HL-60 (cell line): Measurements from ENCODE around the gene NSFL1C.
A peak's percentile ranks its signal among the peaks of the same experiment; 100 is the strongest.

Experiments used
- CTCF ChIP-seq: IDR thresholded peaks from one replicate; pipeline ENCODE4 v1.5.1; 2011; ENCODE audit warnings: low read length, control low read depth, inconsistent platforms; ENCODE audit not compliant: insufficient read depth
- GABPA ChIP-seq: IDR thresholded peaks from 2 replicates; pipeline ENCODE4 v1.6.1; 2012; ENCODE audit warnings: low read depth
- POLR2AphosphoS5 ChIP-seq: IDR thresholded peaks from 2 replicates; pipeline ENCODE4 v1.6.1; 2012; ENCODE audit warnings: low read depth
- REST ChIP-seq: IDR thresholded peaks from 2 replicates; pipeline ENCODE4 v1.6.1; 2012; ENCODE audit warnings: low read depth; ENCODE audit not compliant: insufficient replicate concordance

- no peak for TF ChIP-seq CTCF
- no peak for TF ChIP-seq REST
- TF ChIP-seq POLR2AphosphoS5 = peak; percentile 38
- TF ChIP-seq GABPA = no peak
Measured at GRCh38 chr20:1474817-1475603, 8.4 kb upstream of the NSFL1C start.
